Measurements from ENCODE around the gene SIX5. TPM values are rescaled to one million over a fixed set of nuclear protein-coding genes. Genes with fewer than 3 reads are reported as not detected.

Gene SIX5
- total RNA-seq, 1 experiment from 2014 or later, result 27.6 TPM

DNA sequence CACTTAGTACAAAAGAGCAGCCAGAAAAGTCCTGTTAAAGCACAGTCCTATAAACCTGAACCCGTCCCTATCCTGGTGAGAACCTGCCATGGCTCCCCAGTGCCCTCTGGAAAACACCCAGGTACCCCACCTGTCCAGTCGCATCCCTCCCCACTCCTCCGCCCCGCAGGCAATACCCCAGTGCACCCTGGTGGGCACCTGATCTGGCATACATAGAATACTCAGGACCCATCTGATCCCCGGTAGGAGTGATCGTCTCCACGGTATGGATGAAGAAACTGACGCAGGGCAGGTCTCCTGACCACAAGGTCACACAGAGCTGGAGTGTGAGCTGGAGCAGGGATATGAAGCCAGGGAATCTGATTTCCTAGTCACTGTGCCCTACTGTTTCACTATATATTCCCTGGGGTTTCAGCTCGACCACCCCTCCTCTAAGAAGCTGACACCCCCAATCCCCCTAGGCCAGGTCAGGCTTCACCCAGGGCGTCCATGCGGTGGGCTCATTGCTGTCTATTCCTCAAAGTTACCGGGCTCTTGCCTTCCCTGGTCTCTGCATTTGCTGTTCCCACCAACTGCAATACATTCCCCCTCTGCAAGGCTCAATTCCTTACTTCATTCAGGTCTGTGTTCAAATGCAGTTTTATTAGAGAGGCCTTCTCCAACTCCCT is 50.9 kb downstream of the SIX5 start:
- no peaks in the 10 kb centered on the region for H3K9me2 ChIP-seq (ENCODE audit: insufficient read depth)
- H3K4me3 ChIP-seq, result peak overlapping the region; percentile 52; the same call in 1 of the 2 replicates
- H3K4me1 ChIP-seq (replicated peaks; ENCODE audit: insufficient read depth), result peaks cover 41% of the 10 kb centered on the region
- H3K27me3 ChIP-seq (ENCODE audit: insufficient read depth, low read depth), result no peaks in the 10 kb centered on the region
- DNase-seq, result no peak
- H3K27ac ChIP-seq, result peak overlapping the region; percentile 70
- ChIA-PET CTCF (no interaction called here), POLR2A (ENCODE audit: unreplicated experiment) (interaction anchor here (0.6 to 1.2 kb wide), 8 partner anchors 11 to 828 kb away, joined by 3 to 16 read pairs (median 4); no protein-coding TSS in a partner anchor)
- peak overlapping the region; percentile 34; the same call in 1 of the 2 replicates for H2AFZ ChIP-seq
- H3K79me2 ChIP-seq (ENCODE audit: low read depth), result peaks cover 84% of the 10 kb centered on the region
- peaks cover 15% of the 10 kb centered on the region; the same call in 1 of the 2 replicates for H3K36me3 ChIP-seq (ENCODE audit: low read depth)
- BruUV-seq (replicated peaks), result TSS peak; percentile 96
- peaks cover 34% of the 10 kb centered on the region for H3F3A ChIP-seq (ENCODE audit: insufficient read depth, low read depth)
- TF ChIP-seq, protein P1, sequence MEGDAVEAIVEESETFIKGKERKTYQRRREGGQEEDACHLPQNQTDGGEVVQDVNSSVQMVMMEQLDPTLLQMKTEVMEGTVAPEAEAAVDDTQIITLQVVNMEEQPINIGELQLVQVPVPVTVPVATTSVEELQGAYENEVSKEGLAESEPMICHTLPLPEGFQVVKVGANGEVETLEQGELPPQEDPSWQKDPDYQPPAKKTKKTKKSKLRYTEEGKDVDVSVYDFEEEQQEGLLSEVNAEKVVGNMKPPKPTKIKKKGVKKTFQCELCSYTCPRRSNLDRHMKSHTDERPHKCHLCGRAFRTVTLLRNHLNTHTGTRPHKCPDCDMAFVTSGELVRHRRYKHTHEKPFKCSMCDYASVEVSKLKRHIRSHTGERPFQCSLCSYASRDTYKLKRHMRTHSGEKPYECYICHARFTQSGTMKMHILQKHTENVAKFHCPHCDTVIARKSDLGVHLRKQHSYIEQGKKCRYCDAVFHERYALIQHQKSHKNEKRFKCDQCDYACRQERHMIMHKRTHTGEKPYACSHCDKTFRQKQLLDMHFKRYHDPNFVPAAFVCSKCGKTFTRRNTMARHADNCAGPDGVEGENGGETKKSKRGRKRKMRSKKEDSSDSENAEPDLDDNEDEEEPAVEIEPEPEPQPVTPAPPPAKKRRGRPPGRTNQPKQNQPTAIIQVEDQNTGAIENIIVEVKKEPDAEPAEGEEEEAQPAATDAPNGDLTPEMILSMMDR (conservative IDR thresholded peaks at IDR 0.05), result no peak
- TF ChIP-seq EZH2 (IDR thresholded peaks at IDR 0.05; ENCODE audit: low read depth), result no peak
- H3K4me2 ChIP-seq, result peak overlapping the region; percentile 73
- H4K20me1 ChIP-seq (ENCODE audit: insufficient read depth), result 0 out of 2 replicates have a peak, but pooled peaks cover 4% of the 10 kb centered on the region
- H3K9me3 ChIP-seq (ENCODE audit: insufficient read depth, low read depth), result no peaks in the 10 kb centered on the region; the same call in 1 of the 2 replicates
- intact Hi-C loops (cut with micrococcal nuclease; ENCODE audit: unreplicated experiment), result loop anchor here (1.0 kb wide), 1 partner anchor 51 kb away; the partner anchor contains the start of gene SIX5

DNA sequence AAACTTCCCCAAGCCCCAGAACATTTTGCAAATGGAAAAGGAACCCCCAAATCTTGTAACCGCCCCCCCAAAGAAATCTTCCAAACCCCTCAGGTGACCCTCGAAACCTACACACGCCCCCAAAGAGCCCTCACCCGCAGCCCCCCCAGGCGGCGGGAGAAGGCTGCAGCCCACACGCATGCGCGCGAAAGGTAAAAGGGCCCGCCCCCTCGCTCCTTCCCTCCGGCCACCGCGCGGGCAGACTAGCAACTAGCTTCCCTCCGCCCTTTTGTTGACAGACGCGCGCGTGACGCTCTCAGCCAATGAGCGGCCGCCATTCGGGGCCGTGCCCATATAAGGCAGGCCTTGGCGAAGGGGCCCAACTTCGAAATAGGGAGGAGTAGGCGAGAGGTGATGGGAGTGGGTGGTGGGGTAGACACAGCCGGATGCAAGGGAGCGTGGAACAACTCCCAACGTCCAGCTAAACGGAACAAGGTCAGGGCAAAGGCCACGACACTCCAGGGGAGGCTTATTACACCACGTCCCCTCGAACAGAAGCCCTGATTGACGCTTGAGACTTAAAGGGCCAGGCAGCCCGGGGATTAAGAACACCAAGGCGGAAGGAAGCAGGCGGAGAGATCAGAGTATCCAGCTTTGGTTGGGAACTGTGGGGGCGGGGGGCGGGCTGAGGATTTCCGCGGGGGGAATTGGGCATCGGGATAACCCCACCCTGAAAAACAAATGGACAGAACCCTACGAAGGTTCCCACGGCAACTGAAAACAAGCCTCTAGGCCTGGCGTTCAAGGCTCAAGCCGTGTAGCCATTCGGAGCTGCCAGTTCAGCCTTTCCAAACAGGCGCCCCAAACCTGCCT is 51.7 kb downstream of the SIX5 start:
- H2AFZ ChIP-seq, result peak overlapping the region; percentile 79
- peak overlapping the region; percentile 75 for H3K27ac ChIP-seq
- peak overlapping the region; percentile 94 for H3K4me2 ChIP-seq
- BruUV-seq (replicated peaks), result no TSS peak
- peaks cover 15% of the 10 kb centered on the region; the same call in 1 of the 2 replicates for H3K36me3 ChIP-seq (ENCODE audit: low read depth)
- no peak for TF ChIP-seq EZH2 (IDR thresholded peaks at IDR 0.05; ENCODE audit: low read depth)
- TF ChIP-seq, protein P1 (conservative IDR thresholded peaks at IDR 0.05), result no peak; the same call in 1 of the 2 replicates
- H3K4me1 ChIP-seq (replicated peaks; ENCODE audit: insufficient read depth), result peaks cover 35% of the 10 kb centered on the region
- H4K20me1 ChIP-seq (ENCODE audit: insufficient read depth), result no peaks in the 10 kb centered on the region
- H3F3A ChIP-seq (ENCODE audit: insufficient read depth, low read depth), result peaks cover 26% of the 10 kb centered on the region
- DNase-seq, result peak; percentile 99
- no peaks in the 10 kb centered on the region for H3K9me2 ChIP-seq (ENCODE audit: insufficient read depth)
- H3K79me2 ChIP-seq (ENCODE audit: low read depth), result peaks cover 91% of the 10 kb centered on the region
- POLR2A ChIA-PET (ENCODE audit: unreplicated experiment), result interaction anchor here (0.5 to 1.2 kb wide), 17 partner anchors 13 to 827 kb away, joined by 3 to 39 read pairs (median 4); partner anchors contain the start of genes FBXO46, IRF2BP1 and SIX5
- H3K4me3 ChIP-seq, result peak overlapping the region; percentile 87
- no peaks in the 10 kb centered on the region; the same call in 1 of the 2 replicates for H3K9me3 ChIP-seq (ENCODE audit: insufficient read depth, low read depth)
- intact Hi-C loops (cut with micrococcal nuclease; ENCODE audit: unreplicated experiment), result loop anchor here (1.0 kb wide), 1 partner anchor 52 kb away; the partner anchor contains the start of gene SIX5
- no peaks in the 10 kb centered on the region for H3K27me3 ChIP-seq (ENCODE audit: insufficient read depth, low read depth)
- CTCF ChIA-PET, result interaction anchor here (0.6 to 1.8 kb wide), 5 partner anchors 50 to 1083 kb away, joined by 3 to 11 read pairs (median 5); partner anchors contain the start of gene SIX5

All from PC-9 (cell line).